IPS-15b (cell line): ENCODE measurements around the gene AKT1S1.
"Not testable (repeated sequence)": the region's sequence is repeated elsewhere in the genome, so short reads cannot be mapped to it uniquely, and the experiment has no call there.

Source experiments
- H3K27me3 ChIP-seq: one replicate; pipeline ENCODE4 v1.6.1; 2013; ENCODE audit warnings: low read length; ENCODE audit not compliant: control insufficient read depth, insufficient read depth
- H3K36me3 ChIP-seq: one replicate; pipeline ENCODE4 v1.6.1; 2013; ENCODE audit warnings: low read length; ENCODE audit not compliant: control insufficient read depth, insufficient read depth
- H3K4me1 ChIP-seq: one replicate; pipeline ENCODE4 v1.6.1; 2013; ENCODE audit warnings: mild to moderate bottlenecking, low read length; ENCODE audit not compliant: control insufficient read depth, insufficient read depth
- H3K4me3 ChIP-seq: one replicate; pipeline ENCODE4 v1.5.1; 2013; ENCODE audit warnings: low read depth, low read length
- H3K9ac ChIP-seq: one replicate; pipeline ENCODE4 v1.6.1; 2013; ENCODE audit warnings: low read depth, mild to moderate bottlenecking, low read length
- H3K9me3 ChIP-seq: one replicate; pipeline ENCODE4 v1.6.1; 2013; ENCODE audit warnings: mild to moderate bottlenecking, low read length; ENCODE audit not compliant: control insufficient read depth, insufficient read depth

Gene AKT1S1

GRCh38 chr19:49877020-49877878, at the start of gene AKT1S1, which contains the start of gene TBC1D17:
AKT1S1 (minus strand) TSS chr19:49877355; CDS start chr19:49873295, 4,060 bp downstream.
TBC1D17 (plus strand) TSS chr19:49877702; CDS start chr19:49877724, 22 bp downstream.
- H3K4me3 ChIP-seq = peak within 1 kb of the TSS; percentile 99
- peaks cover 5% of the 10 kb centered on the region for H3K4me1 ChIP-seq
- H3K27me3 ChIP-seq = no peaks in the 10 kb centered on the region
- no peaks in the 10 kb centered on the region for H3K9me3 ChIP-seq
- H3K36me3 ChIP-seq = peaks cover 29% of the 10 kb centered on the region
- peak within 1 kb of the TSS; percentile 100 for H3K9ac ChIP-seq

GRCh38 chr19:49926515-49926914, 49.4 kb upstream of the AKT1S1 start:
- H3K9ac ChIP-seq = no peak overlapping the region
- peaks cover 44% of the 10 kb centered on the region for H3K36me3 ChIP-seq
- peaks cover 6% of the 10 kb centered on the region for H3K4me1 ChIP-seq
- H3K4me3 ChIP-seq = no peak overlapping the region
- no peaks in the 10 kb centered on the region for H3K27me3 ChIP-seq
- no peaks in the 10 kb centered on the region for H3K9me3 ChIP-seq

- peaks cover 48% of the 10 kb centered on the region for H3K36me3 ChIP-seq
- H3K4me1 ChIP-seq = peaks cover 6% of the 10 kb centered on the region
- H3K9ac ChIP-seq = no peak overlapping the region
- H3K4me3 ChIP-seq = no peak overlapping the region
- no peaks in the 10 kb centered on the region for H3K27me3 ChIP-seq
- H3K9me3 ChIP-seq = no peaks in the 10 kb centered on the region
Observed at GRCh38 chr19:49925486-49925885, 48.3 kb upstream of the AKT1S1 start.

- peaks cover 50% of the 10 kb centered on the region for H3K36me3 ChIP-seq
- H3K9ac ChIP-seq, H3K4me1 ChIP-seq: not testable (repeated sequence)
Observed at GRCh38 chr19:49924881-49925210, 47.7 kb upstream of the AKT1S1 start.

GRCh38 chr19:49924004-49924880, 47.1 kb upstream of the AKT1S1 start:
- no peak overlapping the region for H3K4me3 ChIP-seq
- H3K36me3 ChIP-seq = peaks cover 50% of the 10 kb centered on the region
- H3K4me1 ChIP-seq = peaks cover 6% of the 10 kb centered on the region
- H3K9me3 ChIP-seq = no peaks in the 10 kb centered on the region
- H3K9ac ChIP-seq = no peak overlapping the region
- no peaks in the 10 kb centered on the region for H3K27me3 ChIP-seq

More at GRCh38 chr19:49924881-49925210, 47.7 kb upstream of the AKT1S1 start:
- not testable (repeated sequence) for H3K27me3 ChIP-seq, H3K4me3 ChIP-seq, H3K9me3 ChIP-seq

GRCh38 chr19:49923055-49924003, 46.2 kb upstream of the AKT1S1 start:
- H3K4me3 ChIP-seq = no peak overlapping the region
- peaks cover 53% of the 10 kb centered on the region for H3K36me3 ChIP-seq

GRCh38 chr19:49921871-49922795, 45.0 kb upstream of the AKT1S1 start:
- H3K36me3 ChIP-seq = peaks cover 47% of the 10 kb centered on the region
- H3K9ac ChIP-seq = peak overlapping the region; percentile 47

More at GRCh38 chr19:49923055-49924003, 46.2 kb upstream of the AKT1S1 start:
- peaks cover 6% of the 10 kb centered on the region for H3K4me1 ChIP-seq
- H3K9ac ChIP-seq = no peak overlapping the region
- H3K9me3 ChIP-seq = no peaks in the 10 kb centered on the region
- H3K27me3 ChIP-seq = no peaks in the 10 kb centered on the region

GRCh38 chr19:49920624-49921363, 43.6 kb upstream of the AKT1S1 start:
- no peaks in the 10 kb centered on the region for H3K9me3 ChIP-seq
- peaks cover 2% of the 10 kb centered on the region for H3K4me1 ChIP-seq
- no peak overlapping the region for H3K9ac ChIP-seq
- no peaks in the 10 kb centered on the region for H3K27me3 ChIP-seq
- H3K36me3 ChIP-seq = peaks cover 50% of the 10 kb centered on the region
- no peak overlapping the region for H3K4me3 ChIP-seq

More at GRCh38 chr19:49921871-49922795, 45.0 kb upstream of the AKT1S1 start:
- Histone ChIP-seq H3K9me3 (no peaks in the 10 kb centered on the region), H3K4me3 (no peak overlapping the region), H3K4me1 (peaks cover 2% of the 10 kb centered on the region), H3K27me3 (no peaks in the 10 kb centered on the region)

- Histone ChIP-seq H3K4me3 (no peak overlapping the region), H3K4me1 (peaks cover 2% of the 10 kb centered on the region), H3K9ac (no peak overlapping the region), H3K27me3 (no peaks in the 10 kb centered on the region), H3K36me3 (peaks cover 42% of the 10 kb centered on the region), H3K9me3 (no peaks in the 10 kb centered on the region)
Observed at GRCh38 chr19:49918089-49918488, 40.9 kb upstream of the AKT1S1 start.
